HG03575 (cell line): Measurements from ENCODE around the gene TMEM225B.
"Not testable (repeated sequence)": the region's sequence is repeated elsewhere in the genome, so short reads cannot be mapped to it uniquely, and the experiment has no call there.

Experiments
- ATAC-seq: cut with Tn5 transposase; IDR thresholded peaks from one replicate; pipeline ENCODE4 v1.9.1; 2021; ENCODE audit not compliant: unreplicated experiment, insufficient number of reproducible peaks, low FRiP score; ENCODE audit errors: extremely low read depth

Gene TMEM225B

GRCh38 chr7:99618726-99619125, 20.7 kb downstream of the TMEM225B start:
- no peak for ATAC-seq

GRCh38 chr7:99619571-99620130, 21.6 kb downstream of the TMEM225B start:
- no peak for ATAC-seq

- ATAC-seq: no peak
Measured at GRCh38 chr7:99621271-99621670, 23.2 kb downstream of the TMEM225B start.

- no peak for ATAC-seq
Measured at GRCh38 chr7:99622596-99622995, 24.5 kb downstream of the TMEM225B start.

- no peak for ATAC-seq
Measured at GRCh38 chr7:99623091-99623693, 25.1 kb downstream of the TMEM225B start.

GRCh38 chr7:99623702-99624447, 25.8 kb downstream of the TMEM225B start:
- ATAC-seq: no peak

GRCh38 chr7:99624484-99624883, 26.4 kb downstream of the TMEM225B start:
- no peak for ATAC-seq

GRCh38 chr7:99625321-99625720, 27.3 kb downstream of the TMEM225B start:
- no peak for ATAC-seq

- no peak for ATAC-seq
Measured at GRCh38 chr7:99625961-99626360, 27.9 kb downstream of the TMEM225B start.

GRCh38 chr7:99626661-99627060, 28.6 kb downstream of the TMEM225B start:
- no peak for ATAC-seq

GRCh38 chr7:99627513-99627912, 29.4 kb downstream of the TMEM225B start:
- no peak for ATAC-seq

GRCh38 chr7:99628471-99629465, 30.7 kb downstream of the TMEM225B start:
- no peak for ATAC-seq

GRCh38 chr7:99629643-99630042, 31.6 kb downstream of the TMEM225B start:
- ATAC-seq: no peak

- no peak for ATAC-seq
Measured at GRCh38 chr7:99631295-99632109, 33.4 kb downstream of the TMEM225B start.

GRCh38 chr7:99637414-99637813, 39.3 kb downstream of the TMEM225B start:
- ATAC-seq: not testable (repeated sequence)

- ATAC-seq: no peak
Measured at GRCh38 chr7:99638731-99639130, 40.7 kb downstream of the TMEM225B start.

- ATAC-seq: no peak
Measured at GRCh38 chr7:99639267-99639666, 41.2 kb downstream of the TMEM225B start.

GRCh38 chr7:99642027-99642426, 44.0 kb downstream of the TMEM225B start:
- no peak for ATAC-seq
